ENCODE data around the gene ADGRB3. TPM values are rescaled to one million over a fixed set of nuclear protein-coding genes. Genes with fewer than 3 reads are reported as not detected.

The ADGRB3 gene
- total RNA-seq, 1 experiment from 2014 or later: 7.7 TPM

DNA sequence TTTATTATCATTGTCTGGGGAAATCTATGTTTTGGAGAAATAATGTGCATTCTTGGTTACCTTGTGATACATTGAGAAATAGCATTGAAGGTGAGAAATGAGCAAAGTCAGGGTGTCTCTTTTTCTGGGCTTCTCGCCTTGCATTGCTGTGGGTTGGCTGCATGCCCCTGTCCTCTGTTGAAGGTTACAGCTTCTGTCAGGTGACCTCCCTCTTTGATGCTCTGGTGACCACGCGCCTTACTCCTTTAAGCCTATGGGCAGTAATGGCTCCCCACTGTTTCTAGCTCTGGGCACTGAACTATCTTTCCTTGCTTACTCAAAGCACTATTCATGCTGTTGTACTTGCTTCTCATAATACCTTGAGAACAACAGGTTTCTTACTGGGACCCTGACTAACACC, 14.6 kb downstream of the ADGRB3 start:
- ChIA-PET POLR2A (ENCODE audit: low non-redundant PET) (no interaction called here), CTCF (no interaction called here)
- H3K36me3 ChIP-seq (ENCODE audit: insufficient read depth, low read length, poor library complexity, severe bottlenecking): no peaks in the 10 kb centered on the region
- no TSS peak for BruUV-seq (replicated peaks)
- TF ChIP-seq EZH2 (IDR thresholded peaks at IDR 0.05; ENCODE audit: borderline replicate concordance, low read depth, low read length, poor library complexity, severe bottlenecking): no peak
- no peak overlapping the region for H3K27ac ChIP-seq (ENCODE audit: low read depth, low read length, poor library complexity, severe bottlenecking)
- no peaks in the 10 kb centered on the region for H3K27me3 ChIP-seq (replicated peaks; ENCODE audit: insufficient read depth, low read depth, low read length, poor library complexity)
- no peak for DNase-seq (ENCODE audit: low spot score)
- peaks cover 55% of the 10 kb centered on the region for H3K4me1 ChIP-seq (ENCODE audit: insufficient read depth, low read length, poor library complexity, severe bottlenecking)
- H3K4me3 ChIP-seq (ENCODE audit: low read depth, low read length, poor library complexity, severe bottlenecking): no peak overlapping the region
- intact Hi-C loops (cut with micrococcal nuclease; ENCODE audit: unreplicated experiment): no loop called here
- no peaks in the 10 kb centered on the region for H3K9me3 ChIP-seq (ENCODE audit: low read depth, low read length, poor library complexity, severe bottlenecking)

DNA sequence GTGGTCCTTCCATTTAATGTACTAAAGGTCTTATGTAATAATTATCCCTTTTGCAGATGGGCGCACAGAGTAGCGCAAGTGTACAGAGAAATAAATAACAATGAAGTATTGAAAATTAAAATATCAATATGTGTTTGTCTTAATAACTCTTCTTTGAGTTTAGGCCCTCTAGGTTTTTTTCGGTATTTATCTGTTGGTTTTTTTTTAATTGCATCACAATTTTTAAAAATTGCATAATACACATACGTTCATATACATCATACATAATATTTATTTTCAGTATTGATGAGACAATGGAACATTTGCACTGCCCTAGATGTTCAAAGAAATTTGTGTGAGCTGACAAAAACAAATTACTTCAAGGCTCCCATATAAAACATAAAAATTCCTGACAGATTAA, 15.1 kb downstream of the ADGRB3 start:
- ChIA-PET POLR2A (ENCODE audit: low non-redundant PET) (no interaction called here), CTCF (no interaction called here)
- Histone ChIP-seq H3K27ac (ENCODE audit: low read depth, low read length, poor library complexity, severe bottlenecking) (no peak overlapping the region), H3K27me3 (replicated peaks; ENCODE audit: insufficient read depth, low read depth, low read length, poor library complexity) (no peaks in the 10 kb centered on the region), H3K36me3 (ENCODE audit: insufficient read depth, low read length, poor library complexity, severe bottlenecking) (no peaks in the 10 kb centered on the region), H3K9me3 (ENCODE audit: low read depth, low read length, poor library complexity, severe bottlenecking) (no peaks in the 10 kb centered on the region), H3K4me1 (ENCODE audit: insufficient read depth, low read length, poor library complexity, severe bottlenecking) (peaks cover 56% of the 10 kb centered on the region), H3K4me3 (ENCODE audit: low read depth, low read length, poor library complexity, severe bottlenecking) (no peak overlapping the region)
- no TSS peak for BruUV-seq (replicated peaks)
- TF ChIP-seq, protein P1, sequence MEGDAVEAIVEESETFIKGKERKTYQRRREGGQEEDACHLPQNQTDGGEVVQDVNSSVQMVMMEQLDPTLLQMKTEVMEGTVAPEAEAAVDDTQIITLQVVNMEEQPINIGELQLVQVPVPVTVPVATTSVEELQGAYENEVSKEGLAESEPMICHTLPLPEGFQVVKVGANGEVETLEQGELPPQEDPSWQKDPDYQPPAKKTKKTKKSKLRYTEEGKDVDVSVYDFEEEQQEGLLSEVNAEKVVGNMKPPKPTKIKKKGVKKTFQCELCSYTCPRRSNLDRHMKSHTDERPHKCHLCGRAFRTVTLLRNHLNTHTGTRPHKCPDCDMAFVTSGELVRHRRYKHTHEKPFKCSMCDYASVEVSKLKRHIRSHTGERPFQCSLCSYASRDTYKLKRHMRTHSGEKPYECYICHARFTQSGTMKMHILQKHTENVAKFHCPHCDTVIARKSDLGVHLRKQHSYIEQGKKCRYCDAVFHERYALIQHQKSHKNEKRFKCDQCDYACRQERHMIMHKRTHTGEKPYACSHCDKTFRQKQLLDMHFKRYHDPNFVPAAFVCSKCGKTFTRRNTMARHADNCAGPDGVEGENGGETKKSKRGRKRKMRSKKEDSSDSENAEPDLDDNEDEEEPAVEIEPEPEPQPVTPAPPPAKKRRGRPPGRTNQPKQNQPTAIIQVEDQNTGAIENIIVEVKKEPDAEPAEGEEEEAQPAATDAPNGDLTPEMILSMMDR (conservative IDR thresholded peaks at IDR 0.05; ENCODE audit: low read depth, low read length): no peak
- TF ChIP-seq EZH2 (IDR thresholded peaks at IDR 0.05; ENCODE audit: borderline replicate concordance, low read depth, low read length, poor library complexity, severe bottlenecking): no peak
- no peak for DNase-seq (ENCODE audit: low spot score)
- intact Hi-C loops (cut with micrococcal nuclease; ENCODE audit: unreplicated experiment): no loop called here

DNA sequence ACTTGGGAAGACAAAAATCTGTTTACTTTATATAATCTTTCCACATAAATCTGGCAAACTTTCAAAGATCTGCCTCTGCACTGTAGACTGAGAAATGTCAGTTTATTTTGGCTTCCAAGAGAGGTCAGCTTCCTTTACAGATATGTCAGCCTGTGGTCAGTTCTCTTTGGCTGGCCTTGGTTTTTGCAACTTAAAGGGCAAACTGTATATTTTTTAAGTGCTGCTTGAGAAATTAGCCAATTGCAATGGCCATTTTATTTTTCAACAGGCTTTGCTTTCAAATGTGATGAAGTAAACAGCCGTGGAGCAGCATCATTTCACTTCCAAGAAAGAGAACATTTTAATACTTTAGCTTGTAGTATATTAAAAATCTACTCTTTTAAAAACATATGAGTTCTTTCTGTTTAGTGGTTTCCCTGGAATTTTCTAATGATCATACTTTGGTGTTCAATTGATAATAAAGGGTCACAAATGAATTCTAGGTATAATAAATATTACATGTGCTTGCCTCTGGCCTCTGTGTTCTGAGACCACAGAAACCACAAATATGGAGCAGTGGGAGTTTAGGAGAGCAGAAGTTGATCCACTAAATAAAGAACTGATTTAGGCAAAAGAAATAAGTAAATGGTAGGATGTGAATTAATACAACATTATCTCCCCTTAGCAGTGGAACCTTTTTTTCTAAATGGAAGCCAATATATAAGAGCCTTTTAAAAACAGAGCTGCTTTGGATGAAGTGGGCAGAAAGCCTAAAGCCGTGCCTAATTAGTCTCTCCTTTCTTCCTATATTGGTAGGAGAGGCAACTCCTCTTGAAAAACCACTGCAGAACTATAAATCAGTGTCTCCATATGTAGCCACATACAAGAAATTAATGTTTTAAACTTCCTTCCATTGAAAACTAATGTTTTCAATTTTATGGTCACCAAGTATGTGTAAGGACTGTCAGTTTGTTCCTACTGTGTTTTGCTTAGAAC, 16.2 kb downstream of the ADGRB3 start:
- Histone ChIP-seq H3K4me3 (ENCODE audit: low read depth, low read length, poor library complexity, severe bottlenecking) (no peak overlapping the region), H3K27ac (ENCODE audit: low read depth, low read length, poor library complexity, severe bottlenecking) (peak overlapping the region; percentile 36), H3K4me1 (ENCODE audit: insufficient read depth, low read length, poor library complexity, severe bottlenecking) (peaks cover 64% of the 10 kb centered on the region), H3K36me3 (ENCODE audit: insufficient read depth, low read length, poor library complexity, severe bottlenecking) (no peaks in the 10 kb centered on the region), H3K9me3 (ENCODE audit: low read depth, low read length, poor library complexity, severe bottlenecking) (no peaks in the 10 kb centered on the region), H3K27me3 (replicated peaks; ENCODE audit: insufficient read depth, low read depth, low read length, poor library complexity) (no peaks in the 10 kb centered on the region)
- DNase-seq (ENCODE audit: low spot score): no peak
- CTCF ChIA-PET: no interaction called here
- POLR2A ChIA-PET (ENCODE audit: low non-redundant PET): no interaction called here
- TF ChIP-seq, protein P1 (conservative IDR thresholded peaks at IDR 0.05; ENCODE audit: low read depth, low read length): no peak
- no peak for TF ChIP-seq EZH2 (IDR thresholded peaks at IDR 0.05; ENCODE audit: borderline replicate concordance, low read depth, low read length, poor library complexity, severe bottlenecking)
- intact Hi-C loops (cut with micrococcal nuclease; ENCODE audit: unreplicated experiment): no loop called here
- BruUV-seq (replicated peaks): no TSS peak

All from A673 (cell line).